Loucy (cell line): ENCODE results near the gene HS3ST4.

Experiments
- H2AFZ ChIP-seq: fragments of 200-600 bp; sonication (generic); 2 replicates; pipeline ENCODE4 v1.6.0; 2016; ENCODE audit warnings: antibody characterized with exemption, mild to moderate bottlenecking, low read length, moderate library complexity
- H3F3A ChIP-seq: fragments of 200-600 bp; 2 replicates; pipeline ENCODE4 v1.6.0; 2016; ENCODE audit warnings: antibody characterized with exemption, low read depth, mild to moderate bottlenecking
- H3K27me3 ChIP-seq: fragments of 200-600 bp; sonication (generic); 2 replicates; pipeline ENCODE4 v1.6.1; 2014; ENCODE audit warnings: low read length, mild to moderate bottlenecking; ENCODE audit not compliant: insufficient read depth, poor library complexity, severe bottlenecking
- H3K36me3 ChIP-seq: fragments of 200-600 bp; sonication (generic); 2 replicates; pipeline ENCODE4 v1.6.1; 2016; ENCODE audit warnings: low read length; ENCODE audit not compliant: insufficient read depth
- H3K4me1 ChIP-seq: fragments of 200-600 bp; sonication (generic); 2 replicates; pipeline ENCODE4 v1.5.1; 2014; ENCODE audit warnings: low read length, mild to moderate bottlenecking; ENCODE audit not compliant: insufficient read depth, poor library complexity, severe bottlenecking
- H3K4me2 ChIP-seq: fragments of 200-600 bp; sonication (generic); 2 replicates; pipeline ENCODE4 v1.6.0; 2014; ENCODE audit warnings: antibody characterized with exemption, low read length, low read depth, mild to moderate bottlenecking; ENCODE audit not compliant: poor library complexity, severe bottlenecking
- H3K4me3 ChIP-seq: fragments of 200-600 bp; sonication (generic); 2 replicates; pipeline ENCODE4 v1.5.1; 2014; ENCODE audit warnings: low read length, mild to moderate bottlenecking, mixed read lengths; ENCODE audit not compliant: poor library complexity, severe bottlenecking
- H3K79me2 ChIP-seq: fragments of 200-600 bp; sonication (generic); 2 replicates; pipeline ENCODE4 v1.6.1; 2014; ENCODE audit warnings: low read length; ENCODE audit not compliant: insufficient read depth
- H3K9ac ChIP-seq: fragments of 200-600 bp; sonication (generic); 2 replicates; pipeline ENCODE4 v1.6.0; 2014; ENCODE audit warnings: mild to moderate bottlenecking, low read depth, low read length, moderate library complexity; ENCODE audit not compliant: poor library complexity, severe bottlenecking
- H3K9me2 ChIP-seq: fragments of 200-600 bp; sonication (generic); replicated peaks from 2 replicates; pipeline ENCODE4 v1.6.1; 2016; ENCODE audit warnings: low read depth, low read length, mixed read lengths
- H3K9me3 ChIP-seq: fragments of 200-600 bp; sonication (generic); 2 replicates; pipeline ENCODE4 v1.6.1; 2014; ENCODE audit warnings: mild to moderate bottlenecking, antibody characterized with exemption, low read length, low read depth; ENCODE audit not compliant: insufficient read depth
- H4K20me1 ChIP-seq: fragments of 200-600 bp; sonication (generic); 2 replicates; pipeline ENCODE4 v1.6.0; 2014; ENCODE audit warnings: antibody characterized with exemption, low read length, mild to moderate bottlenecking; ENCODE audit not compliant: insufficient read depth, poor library complexity, severe bottlenecking
- CTCF ChIP-seq: fragments of 200-600 bp; sonication (generic); conservative IDR thresholded peaks from 2 replicates; pipeline ENCODE4 v1.5.1; 2014; ENCODE audit warnings: mild to moderate bottlenecking, antibody characterized with exemption, low read length
- EZH2phosphoT487 ChIP-seq: fragments of 200-600 bp; IDR thresholded peaks from 2 replicates; pipeline ENCODE4 v1.6.1; 2018; ENCODE audit warnings: antibody characterized with exemption, mild to moderate bottlenecking, moderate library complexity, borderline replicate concordance

The HS3ST4 gene

GRCh38 chr16:26053889-26054288 lies 362.1 kb downstream of the HS3ST4 start:
- H3K9ac ChIP-seq, result no peak overlapping the region
- H2AFZ ChIP-seq, result no peak overlapping the region
- no peaks in the 10 kb centered on the region for H3K79me2 ChIP-seq
- H3K27me3 ChIP-seq, result no peaks in the 10 kb centered on the region
- TF ChIP-seq CTCF, result no peak
- H3K4me2 ChIP-seq, result no peak overlapping the region
- H3K9me3 ChIP-seq, result no peaks in the 10 kb centered on the region
- no peaks in the 10 kb centered on the region for H3F3A ChIP-seq
- H3K4me1 ChIP-seq, result no peaks in the 10 kb centered on the region
- no peaks in the 10 kb centered on the region for H3K36me3 ChIP-seq
- H3K9me2 ChIP-seq, result no peaks in the 10 kb centered on the region
- H4K20me1 ChIP-seq, result no peaks in the 10 kb centered on the region
- no peak overlapping the region for H3K4me3 ChIP-seq

- H3K79me2 ChIP-seq, result no peaks in the 10 kb centered on the region
- H3K9ac ChIP-seq, result no peak overlapping the region
- H3K4me3 ChIP-seq, result no peak overlapping the region
- H3K4me2 ChIP-seq, result no peak overlapping the region
- H4K20me1 ChIP-seq, result no peaks in the 10 kb centered on the region
- H3K36me3 ChIP-seq, result no peaks in the 10 kb centered on the region
- H3K9me2 ChIP-seq, result no peaks in the 10 kb centered on the region
- no peaks in the 10 kb centered on the region for H3K27me3 ChIP-seq
- no peak overlapping the region for H2AFZ ChIP-seq
- 0 out of 2 replicates have a peak, but pooled peaks cover 2% of the 10 kb centered on the region for H3K9me3 ChIP-seq
- H3F3A ChIP-seq, result no peaks in the 10 kb centered on the region
- TF ChIP-seq EZH2phosphoT487, result no peak
- TF ChIP-seq CTCF, result no peak
- H3K4me1 ChIP-seq, result no peaks in the 10 kb centered on the region
Observed at GRCh38 chr16:26058326-26058725, 366.6 kb downstream of the HS3ST4 start.

- TF ChIP-seq CTCF (no peak), EZH2phosphoT487 (no peak)
- Histone ChIP-seq H3K4me2 (no peak overlapping the region), H3K9me3 (no peaks in the 10 kb centered on the region), H4K20me1 (no peaks in the 10 kb centered on the region), H3K4me1 (no peaks in the 10 kb centered on the region), H3K79me2 (no peaks in the 10 kb centered on the region), H3K9me2 (no peaks in the 10 kb centered on the region), H3K36me3 (no peaks in the 10 kb centered on the region), H2AFZ (no peak overlapping the region), H3K27me3 (no peaks in the 10 kb centered on the region), H3F3A (no peaks in the 10 kb centered on the region), H3K9ac (no peak overlapping the region), H3K4me3 (no peak overlapping the region)
Observed at GRCh38 chr16:26070302-26071100, 378.7 kb downstream of the HS3ST4 start.
